NCI-H510A treated with DMSO at 0.1 percent for 48 hours (cell line): ENCODE data around the gene SERPINA12.
"Not testable (repeated sequence)": the region's sequence is repeated elsewhere in the genome, so short reads cannot be mapped to it uniquely, and the experiment has no call there.

Source experiments
- DNase-seq: peaks from one replicate; lab custom pipeline; 2025; lab: John Stamatoyannopoulos, UW

Gene SERPINA12

DNA sequence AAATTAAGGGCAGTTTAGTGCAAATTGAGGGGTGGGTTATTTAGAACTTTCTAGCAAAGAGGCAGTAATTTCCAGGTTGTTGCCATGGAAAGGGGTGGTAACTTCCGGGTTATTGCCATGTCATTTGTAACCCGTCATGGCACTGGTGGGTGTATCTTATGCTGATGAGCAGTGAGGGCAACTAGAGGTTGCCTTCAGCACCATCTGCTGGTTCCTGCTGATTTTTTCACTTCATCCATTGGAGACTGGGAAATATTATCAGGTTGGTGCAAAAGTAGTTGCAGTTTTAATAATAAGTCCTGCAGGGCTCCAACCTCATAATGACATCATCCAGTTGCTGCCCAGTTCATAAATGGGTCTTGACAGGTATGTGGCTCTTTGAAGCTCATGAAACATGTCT is 27.6 kb upstream of the SERPINA12 start:
- no peak for DNase-seq

DNA sequence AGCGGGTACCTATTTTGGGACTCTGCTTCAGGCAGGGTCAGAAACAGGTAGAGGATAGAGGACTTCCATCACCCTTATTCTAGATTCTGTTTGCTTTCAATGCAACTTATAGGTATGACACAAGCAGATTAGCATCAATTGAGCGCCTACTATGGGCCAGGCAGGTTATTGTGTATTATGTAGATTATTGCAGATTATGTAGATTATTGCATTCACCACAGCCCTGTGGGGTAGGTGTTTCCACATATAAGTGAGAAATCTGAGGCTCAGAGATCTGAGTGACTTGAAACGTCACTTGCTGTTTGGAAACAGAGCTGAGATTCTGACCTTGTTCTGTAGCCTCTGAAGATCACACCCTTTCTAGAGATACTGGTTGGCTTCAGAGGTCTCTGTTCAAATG is 26.2 kb upstream of the SERPINA12 start:
- DNase-seq, result no peak

DNA sequence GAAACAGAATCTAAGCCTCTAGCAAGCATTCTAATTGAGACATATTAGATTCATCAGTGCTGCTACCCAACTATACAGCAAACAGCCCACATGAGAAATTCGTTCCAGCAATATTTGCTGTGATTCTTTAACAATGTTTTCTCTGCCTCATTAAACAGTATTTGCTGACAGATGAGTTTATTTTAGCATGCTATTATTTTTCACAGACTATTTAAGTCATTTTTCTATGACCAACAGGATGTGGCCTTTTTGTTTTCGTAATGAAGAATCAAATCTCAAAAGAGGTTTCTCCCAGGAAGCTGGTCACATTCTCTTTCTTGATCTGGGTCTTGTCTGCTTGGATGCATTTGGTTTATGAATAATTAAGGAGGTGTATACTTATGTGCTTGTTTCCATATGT is 23.2 kb upstream of the SERPINA12 start:
- DNase-seq, result no peak

DNA sequence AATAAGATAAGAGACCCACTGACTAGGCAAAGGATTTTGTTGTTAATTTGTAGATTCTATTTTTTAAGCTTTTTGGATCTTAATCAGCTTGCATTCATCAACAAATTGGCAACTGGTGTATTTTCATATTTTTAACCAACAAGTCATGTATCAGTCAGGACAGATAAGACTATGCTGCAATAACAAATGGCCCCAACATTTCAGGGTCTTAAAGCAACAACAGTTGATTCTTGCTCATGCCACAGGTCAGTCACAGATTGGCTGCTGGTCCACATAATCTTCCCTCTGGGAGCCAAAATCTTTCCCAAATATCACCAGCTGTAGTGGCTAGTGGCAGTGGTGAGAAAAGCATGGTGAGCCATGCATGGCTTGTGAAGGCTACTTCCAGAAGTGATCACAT is 21.9 kb upstream of the SERPINA12 start:
- no peak for DNase-seq

DNA sequence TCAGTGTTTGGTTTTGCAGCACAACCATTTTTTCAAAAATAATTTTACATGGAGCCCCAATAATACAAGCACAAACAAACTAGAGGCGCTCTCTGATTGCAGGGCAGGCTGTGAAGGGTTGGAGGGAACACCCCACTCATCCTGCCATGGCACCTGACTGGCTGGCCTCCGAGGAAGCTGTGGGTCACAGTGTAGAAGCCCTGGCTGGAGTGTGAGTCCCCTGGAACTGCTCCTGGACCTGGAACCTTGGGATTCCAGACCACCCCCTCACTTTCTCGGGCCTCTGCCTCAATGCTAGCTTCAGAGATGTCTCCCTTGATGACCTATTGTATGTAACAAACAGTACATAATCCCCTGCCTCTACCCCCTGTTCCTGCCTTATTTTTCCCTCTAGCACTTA is 14.8 kb upstream of the SERPINA12 start:
- no peak for DNase-seq

DNA sequence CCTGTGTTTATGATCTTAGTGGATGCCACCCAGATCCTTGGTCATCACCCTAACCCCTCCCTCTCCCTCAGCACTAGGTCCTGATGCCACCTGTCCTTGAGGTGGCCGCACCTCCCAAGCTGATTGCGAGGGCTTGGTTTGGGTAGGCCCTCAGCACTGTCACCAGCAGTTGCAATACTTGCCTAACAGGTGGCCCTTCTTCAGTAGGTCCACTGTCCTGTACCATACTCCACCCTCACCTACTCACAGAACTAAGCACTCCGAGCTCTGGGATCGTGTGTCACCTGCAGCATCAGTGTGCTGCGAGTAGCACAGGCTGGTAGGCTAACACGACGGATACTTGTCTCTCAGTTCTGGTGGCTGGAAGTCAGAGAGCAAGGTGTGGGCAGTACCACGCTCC is 14.0 kb upstream of the SERPINA12 start:
- no peak for DNase-seq

DNA sequence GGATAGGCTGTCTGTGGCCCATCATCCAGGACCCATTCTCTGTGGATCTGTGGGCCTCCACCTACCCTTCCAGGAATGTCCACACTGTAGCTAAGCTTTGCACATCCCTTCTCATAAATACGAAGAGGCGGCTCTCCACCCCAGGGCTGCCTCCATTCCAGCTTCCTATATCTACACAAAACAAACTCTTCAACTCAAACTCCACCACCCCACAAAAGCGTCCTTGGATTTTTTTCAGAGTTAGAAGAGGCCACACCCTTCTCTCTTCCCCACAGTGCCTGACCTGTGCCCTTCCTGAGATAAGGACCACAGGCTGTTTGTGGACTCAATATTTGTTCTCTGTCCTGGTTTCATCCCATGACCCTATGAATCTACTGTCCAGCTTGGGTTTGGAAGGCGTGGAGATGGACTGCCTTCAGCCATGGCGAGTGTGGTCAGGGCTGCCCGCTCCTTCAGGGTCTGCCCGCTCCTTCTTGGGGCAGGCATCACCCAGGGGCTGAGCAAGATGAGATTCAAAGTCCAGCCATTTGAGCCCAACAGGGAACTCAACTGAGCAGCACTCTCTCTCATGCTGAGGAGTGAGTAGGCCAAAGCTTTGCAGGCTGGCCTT is 13.0 kb upstream of the SERPINA12 start:
- no peak for DNase-seq

DNA sequence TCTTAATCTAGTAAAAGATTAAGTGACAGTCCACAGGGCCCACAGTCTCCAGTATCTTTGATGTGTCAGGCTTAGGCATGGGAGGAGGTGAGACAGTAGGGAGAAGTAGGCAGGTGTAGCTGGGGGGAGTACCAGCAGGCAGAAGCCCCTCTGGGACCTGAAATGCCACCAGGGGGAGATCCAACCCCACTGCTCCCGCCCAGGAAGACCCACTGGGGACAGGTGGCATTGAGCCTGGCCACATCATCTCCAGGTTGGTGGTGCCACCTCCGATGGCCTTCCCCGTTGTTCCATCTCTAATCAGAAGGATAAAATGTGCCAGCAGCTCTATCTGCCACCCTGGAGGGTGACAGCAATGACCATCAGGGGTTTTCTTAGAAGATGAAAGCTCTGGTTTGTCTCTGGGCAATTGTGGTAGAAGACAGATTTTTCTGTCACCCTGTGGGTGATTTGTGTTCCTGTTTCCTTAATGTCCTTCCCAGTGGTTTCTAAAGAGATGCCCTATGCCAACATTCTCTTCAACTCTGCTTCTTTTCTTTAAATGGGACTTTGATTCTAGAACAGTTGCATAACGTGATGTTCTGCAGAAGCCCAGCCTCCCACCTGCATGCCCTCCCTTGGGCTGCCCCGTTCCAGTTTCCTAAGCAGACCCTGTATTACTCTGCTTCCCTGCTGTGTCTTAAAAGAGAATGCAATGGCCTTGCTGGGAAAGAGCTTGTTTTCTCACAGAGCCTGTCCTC is 12.3 kb upstream of the SERPINA12 start:
- no peak for DNase-seq

DNA sequence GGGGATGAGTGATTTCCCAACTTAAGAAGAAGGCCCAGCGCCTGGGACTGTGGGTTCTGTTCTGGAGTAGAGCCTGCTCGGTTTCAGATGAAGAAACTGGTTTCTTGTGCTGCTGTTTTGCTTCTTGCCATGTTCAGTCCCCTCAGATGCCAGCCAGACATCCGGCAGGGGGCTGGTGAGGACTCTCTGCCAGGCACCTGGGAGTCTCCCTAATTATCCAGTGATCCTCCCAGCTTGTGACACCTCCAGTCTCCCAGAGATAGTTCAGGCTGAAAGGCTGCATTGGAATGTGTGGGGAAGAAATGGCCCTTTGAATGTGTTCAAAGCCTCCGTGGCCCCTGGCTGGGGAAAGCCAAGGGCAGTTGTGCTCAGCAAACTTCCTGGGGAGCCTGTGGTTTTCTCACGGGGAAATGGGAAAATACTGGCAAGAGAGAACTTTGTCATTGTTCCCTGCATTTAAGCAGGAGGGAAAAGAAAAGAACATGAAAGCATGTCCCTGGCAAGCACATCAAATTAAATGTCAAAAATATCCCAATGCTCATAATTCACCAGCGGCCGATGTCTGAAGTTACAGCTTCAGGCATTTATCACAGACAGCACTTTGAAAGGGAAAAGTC is 8.5 kb upstream of the SERPINA12 start:
- no peak for DNase-seq

DNA sequence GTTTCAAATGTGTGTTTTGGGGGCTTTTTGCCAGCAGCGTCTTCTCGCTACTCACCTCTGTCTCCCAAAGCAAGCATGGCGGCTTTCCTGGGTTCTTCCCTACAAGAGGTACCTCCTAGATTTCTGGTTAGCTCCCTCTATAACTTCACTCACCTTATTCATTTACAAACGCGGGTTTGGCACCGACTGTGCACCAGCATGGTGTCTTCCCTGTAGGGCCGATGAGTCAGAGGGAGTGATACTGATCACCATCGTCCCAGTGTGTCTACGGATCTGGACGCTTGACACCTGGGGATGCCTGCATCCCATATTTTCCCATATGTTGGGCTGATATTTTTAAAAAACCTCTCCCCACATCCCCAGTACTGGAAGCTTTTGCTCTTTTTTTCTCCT is 8.0 kb upstream of the SERPINA12 start:
- no peak for DNase-seq

DNA sequence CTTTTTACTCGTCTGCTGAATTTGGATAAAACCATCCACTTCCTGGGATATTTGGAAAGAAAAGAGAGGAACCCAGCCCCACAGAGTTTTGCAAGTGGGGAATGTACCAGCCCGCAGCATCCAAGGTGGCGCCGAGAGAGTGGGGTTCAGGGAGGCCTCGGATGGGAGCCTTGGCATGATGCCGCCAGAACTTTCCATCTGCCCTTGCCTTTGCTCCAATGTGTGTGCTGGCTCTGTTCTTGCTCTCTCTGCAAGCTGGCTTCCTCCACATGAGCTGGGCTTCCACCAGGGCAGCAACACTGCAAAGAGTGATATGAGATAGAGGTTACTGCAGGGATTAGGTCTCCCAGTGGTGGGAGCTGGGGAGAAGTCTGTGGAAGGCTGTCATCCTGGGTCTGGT is 6.6 kb upstream of the SERPINA12 start:
- DNase-seq, result no peak

DNA sequence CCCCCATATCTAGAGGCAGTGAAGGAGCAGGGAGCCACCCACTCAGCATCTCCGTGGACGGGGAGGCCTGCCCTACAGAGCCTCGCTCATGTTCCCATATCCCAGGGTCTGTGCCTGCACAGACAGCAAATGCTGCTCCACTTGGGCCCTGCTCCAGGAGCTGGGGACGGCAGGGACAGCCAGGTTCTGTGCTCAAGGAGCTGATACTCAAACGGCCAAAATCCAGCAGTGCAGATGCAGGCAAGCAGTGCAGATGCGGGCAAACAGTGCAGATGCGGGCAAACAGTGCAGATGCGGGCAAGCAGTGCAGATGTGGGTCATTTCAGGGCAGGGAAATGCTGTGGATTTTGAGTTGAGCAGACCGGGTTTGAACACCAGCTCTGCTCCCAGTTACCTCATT is 6.2 kb upstream of the SERPINA12 start:
- DNase-seq, result no peak

DNA sequence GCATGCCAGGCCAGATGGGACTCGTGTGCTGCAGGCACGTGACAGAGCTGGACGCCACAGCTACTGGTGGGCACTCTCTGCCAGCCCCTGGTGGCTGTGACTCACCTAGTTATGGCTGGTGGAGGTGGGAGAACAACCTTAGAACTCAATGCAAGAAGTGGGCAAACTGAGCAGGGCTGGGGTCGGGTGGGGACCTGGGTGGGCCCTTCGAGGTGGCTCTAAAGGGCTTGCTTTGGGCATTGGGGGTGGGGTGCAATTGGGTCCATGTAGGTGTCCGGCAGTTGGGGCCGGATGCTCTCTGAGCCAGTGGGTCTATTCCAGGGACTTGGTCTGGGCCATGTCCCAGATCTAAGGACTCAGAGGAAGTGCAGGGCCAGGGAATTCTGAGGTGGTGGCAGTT is 5.1 kb upstream of the SERPINA12 start:
- DNase-seq, result no peak

DNA sequence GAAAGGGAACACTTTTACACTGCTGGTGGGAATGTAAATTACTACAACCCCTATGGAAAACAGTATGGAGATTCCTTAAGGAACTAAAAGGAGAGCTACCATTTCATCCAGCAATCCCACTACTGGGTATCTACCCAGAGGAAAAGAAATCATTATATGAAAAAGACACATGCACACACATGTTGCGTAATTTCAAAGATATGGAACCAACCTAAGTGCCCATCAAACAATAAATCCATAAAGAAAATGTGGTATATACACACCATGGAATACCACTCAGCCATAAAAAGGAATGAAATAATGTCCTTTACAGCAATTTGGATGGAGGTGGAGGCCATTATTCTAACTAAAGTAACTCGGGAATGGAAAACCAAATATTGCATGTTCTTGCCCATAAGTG is 1.2 kb upstream of the SERPINA12 start:
- DNase-seq, result not testable (repeated sequence)

DNA sequence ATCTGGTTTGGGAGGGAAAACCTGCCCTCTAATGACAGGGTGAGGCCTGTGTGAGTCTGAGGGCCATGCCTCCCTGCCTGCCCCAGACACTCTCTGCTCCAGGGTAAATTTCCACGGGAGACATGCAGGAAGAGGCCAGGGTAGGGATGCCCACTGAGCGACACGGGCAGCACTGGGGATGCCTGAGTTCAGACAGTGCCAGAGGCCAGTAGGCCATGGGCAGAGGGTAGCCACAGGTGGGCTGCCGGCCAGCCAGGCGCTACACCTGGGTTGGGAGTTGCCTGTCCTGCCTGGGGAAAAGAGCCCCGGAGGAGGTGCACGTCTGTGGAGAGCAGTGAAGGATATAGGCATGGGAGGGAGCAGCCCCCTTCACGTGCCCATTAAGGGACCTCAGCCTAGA is 3.6 kb downstream of the SERPINA12 start:
- DNase-seq, result no peak

DNA sequence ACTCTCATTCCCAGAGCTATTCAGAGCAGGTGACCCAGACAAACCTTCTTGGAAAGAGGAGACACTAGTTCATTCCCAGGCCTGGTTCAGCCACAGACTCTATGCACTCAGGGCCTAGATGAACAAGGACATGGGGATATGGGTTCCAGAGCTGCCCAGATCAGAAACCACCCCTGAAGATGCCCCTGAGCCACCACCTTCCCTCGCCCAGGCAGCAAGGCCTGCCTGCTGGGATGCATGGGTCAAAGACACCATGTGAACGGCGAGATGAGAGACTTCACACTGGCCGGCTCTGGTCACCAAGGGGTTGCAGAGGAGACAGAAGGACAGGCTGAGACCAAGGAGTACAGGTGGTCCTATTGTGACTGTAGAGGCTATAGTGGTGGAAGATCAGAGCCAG is 4.1 kb downstream of the SERPINA12 start:
- DNase-seq, result no peak

DNA sequence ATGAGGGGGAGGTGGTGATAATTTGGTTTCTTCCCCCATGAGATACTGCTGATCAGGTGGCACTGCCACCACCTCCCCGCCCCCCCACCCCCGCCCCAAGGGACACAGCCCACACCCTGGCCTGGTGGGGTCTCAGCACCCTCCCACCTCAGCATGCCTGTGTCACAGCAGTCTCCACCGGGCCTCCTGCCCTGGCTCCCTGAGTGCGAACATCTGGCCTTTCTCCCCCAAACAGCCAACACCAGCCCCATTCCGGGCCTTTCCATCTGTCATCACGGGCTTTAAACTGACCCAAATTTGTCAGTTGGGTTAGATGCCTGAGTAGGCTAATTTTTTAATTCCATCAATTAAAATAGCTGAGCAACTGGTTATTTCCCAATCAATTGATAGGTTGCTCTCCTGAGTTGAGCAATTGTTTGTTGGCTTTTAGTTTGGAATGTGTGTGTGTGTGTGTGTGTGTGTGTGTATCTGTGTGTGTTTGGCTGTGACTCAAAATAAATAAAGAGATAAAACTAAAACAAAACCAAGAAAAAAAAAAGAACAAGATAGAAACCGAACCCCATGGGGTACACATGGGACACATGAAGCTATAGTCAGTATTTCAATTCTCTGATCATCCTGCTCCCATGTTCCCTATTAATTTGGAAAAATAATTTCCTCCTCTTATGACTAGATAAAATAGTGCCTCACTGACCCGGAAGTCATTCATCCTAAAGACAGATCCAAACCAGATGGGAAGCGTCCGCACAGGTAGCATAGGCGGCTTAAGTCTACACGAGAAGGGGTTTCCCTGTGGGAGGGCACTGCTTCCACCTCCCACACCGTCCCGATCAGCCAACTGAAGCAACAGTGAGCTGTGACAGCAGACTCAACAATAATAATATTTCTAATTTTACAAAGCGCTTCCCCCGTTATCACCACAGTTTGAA is 7.4 kb downstream of the SERPINA12 start:
- no peak for DNase-seq

DNA sequence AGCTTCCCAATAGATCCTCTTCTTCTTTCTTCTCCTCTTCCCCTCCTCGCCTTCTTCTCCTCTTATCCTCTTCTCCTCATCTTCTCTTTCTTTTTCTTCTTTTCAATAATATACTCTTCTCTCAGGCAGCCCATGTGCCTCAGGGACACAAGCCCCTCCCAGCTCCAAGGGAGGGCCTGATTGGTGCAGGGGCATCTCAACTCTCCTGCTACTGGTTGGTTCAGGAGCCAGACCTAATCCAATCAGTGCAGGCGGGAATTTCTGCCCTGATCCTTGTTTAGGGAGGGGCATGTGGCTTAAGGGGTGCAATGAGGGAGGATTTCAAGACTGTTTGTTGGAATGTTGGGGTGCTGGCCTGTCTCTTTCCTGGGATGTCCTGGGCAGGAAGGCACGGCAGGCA is 9.0 kb downstream of the SERPINA12 start:
- DNase-seq, result no peak

DNA sequence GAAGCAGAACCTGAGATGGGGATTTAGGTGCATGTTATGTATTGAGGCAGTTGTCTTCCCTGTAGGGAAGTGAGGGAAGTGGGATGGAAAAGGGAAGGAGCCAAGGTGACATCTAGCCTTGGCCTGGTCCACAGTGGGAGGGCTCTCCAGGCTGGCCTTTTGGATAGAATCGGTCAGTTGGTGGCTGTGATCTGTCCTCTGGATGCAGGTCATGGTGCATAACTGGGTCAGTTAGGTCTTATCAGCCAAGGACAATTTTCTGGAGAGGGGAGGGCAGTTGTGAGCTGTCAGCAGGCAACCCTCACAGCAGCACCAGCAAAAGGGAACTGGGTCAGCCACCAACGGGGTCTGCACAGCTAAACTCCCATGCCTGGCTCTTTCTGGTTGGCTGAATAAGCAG is 9.6 kb downstream of the SERPINA12 start:
- no peak for DNase-seq

DNA sequence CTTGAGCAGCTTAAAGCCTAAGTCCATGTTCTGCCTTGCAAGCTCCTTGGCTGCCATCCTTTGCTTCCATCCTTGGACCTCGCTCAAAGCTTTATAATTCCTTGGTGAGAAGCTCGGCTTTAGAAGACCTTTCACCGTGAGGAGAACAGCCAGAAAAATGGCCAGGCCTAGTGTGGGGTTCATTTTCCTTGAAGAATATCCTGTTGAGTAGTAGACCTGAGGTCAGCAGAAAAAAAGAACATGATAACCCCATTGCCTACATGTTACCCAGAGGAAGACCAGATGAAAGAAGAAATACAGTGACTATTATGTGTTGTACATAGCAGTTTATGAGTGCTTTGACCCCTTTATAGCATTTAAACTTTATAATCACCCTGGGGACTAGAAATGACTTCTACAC is 11.1 kb downstream of the SERPINA12 start:
- no peak for DNase-seq

DNA sequence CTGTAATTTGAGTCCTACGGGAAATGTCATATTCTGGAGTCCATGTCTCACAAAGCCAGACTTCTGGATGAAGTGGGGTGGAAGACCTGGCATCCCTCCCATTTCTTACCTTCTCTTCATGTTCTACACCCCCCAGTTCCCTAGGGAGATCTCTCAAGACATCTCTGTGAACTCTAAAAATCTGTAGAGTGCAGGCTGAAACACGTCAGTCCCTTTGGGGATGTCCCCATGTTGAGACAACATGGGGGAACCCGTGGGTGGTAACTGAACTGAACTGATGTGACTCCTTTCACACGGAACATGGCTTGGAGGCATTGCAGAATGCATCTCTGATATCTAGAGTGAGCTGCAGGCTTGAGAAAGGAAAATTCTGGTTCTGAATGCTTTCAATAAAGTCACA is 15.2 kb downstream of the SERPINA12 start:
- DNase-seq, result no peak

DNA sequence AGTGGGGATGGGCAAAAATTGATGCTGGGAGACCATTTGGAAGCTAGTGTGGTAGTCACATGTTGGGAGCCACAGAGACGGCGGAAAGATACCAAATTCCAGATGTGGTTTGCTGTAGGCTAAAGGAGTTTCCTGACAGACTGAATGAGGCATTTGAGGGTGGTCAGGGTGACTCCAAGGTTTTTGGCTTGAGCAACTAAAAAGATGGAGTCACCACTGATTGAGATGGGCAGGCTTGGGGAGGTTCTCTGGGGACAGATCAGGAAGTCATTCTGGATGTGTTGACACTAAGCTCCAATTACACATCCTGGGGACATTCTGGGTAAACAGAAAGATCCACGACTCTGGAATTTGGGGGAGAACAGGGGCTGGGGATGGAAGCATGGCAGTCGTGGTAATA is 17.8 kb downstream of the SERPINA12 start:
- no peak for DNase-seq

DNA sequence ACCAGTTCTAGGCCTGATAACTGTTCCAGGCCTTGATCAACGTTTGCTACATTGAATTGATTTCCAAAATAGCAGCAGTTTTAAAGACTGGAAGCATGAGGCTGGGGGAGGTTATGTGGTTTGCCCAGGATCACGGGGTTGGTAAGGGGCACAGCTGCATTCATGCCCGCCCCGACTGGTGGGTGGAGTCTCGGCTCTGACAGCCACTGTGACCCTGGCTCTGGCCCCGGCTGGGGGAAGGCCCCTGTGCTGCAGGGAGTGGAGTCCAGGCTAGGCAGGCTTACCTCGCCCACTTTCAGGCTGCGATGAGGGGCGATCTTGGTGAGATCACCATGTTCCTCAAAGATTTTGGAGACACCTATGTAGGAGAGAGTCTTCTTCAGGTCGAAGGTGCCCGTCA is 19.9 kb downstream of the SERPINA12 start:
- no peak for DNase-seq
